CD4-positive, alpha-beta T cell treated with Interleukin-15 for 1 hour (primary cell): ENCODE data around the gene KY.

Source experiments
- DNase-seq: peaks from one replicate; pipeline ENCODE4 v3.0.0-alpha.2; 2020

KY gene

GRCh38 chr3:134667956-134668355 is 17.1 kb upstream of the KY start:
- DNase-seq = no peak

DNA sequence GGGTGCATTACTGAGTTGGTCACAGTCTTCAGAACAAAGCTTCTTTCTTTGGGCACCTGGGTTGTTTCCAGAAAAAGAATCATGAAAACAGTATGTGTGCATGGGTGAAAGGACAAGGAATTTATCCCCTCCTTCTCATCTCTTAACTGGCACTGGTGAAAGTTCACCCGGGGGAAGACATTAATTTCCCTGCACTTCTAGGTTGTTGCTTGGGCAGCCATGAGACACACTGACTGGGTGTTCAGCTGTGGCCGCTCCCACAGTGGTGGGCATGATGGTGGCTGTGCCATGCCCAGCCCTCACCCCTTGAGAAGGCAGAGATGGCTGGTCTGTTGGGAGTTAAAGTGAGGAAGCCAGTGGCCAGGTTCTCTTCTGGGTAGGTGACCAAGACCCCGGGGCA is 16.6 kb upstream of the KY start:
- DNase-seq = no peak

DNA sequence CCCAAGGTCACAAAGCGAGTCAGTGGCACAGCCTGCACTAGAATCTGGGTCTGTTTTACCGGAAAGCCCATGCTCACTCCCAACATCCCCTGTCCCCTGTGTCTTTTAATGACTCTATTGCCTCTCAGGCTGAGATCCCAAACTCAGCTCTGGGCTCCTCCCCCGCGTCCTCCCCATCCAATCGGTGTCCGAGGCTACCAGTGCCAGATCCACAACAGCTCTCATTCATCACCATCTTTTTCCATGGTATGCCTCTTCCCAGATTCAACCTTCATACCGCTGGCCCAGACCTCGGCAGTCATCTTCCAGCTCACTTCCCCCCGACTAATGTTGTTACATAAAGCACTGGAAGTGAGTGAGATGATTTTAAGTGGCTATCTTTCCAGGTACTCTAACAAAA is 16.1 kb upstream of the KY start:
- no peak for DNase-seq

GRCh38 chr3:134666466-134666865 is 15.6 kb upstream of the KY start:
- no peak for DNase-seq

DNA sequence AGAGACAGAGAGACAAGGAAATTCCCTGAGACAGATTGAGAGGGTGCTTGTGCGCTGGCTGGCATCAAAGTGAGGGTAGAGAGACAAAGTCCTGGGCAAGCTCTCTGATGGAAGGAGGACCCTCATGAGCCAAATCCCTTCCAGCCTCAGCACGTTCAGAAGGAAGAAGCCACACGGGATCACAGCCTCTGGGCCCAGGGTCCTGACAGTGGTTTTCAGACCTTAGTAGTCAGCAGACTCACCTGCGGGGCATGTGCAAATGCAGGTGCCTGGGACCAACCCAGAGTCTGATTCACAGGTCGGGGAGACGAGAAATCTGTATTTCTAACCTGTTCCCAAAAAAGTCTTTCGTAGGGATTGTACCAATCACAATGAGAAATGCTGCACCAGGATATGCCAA is 15.2 kb upstream of the KY start:
- no peak for DNase-seq

DNA sequence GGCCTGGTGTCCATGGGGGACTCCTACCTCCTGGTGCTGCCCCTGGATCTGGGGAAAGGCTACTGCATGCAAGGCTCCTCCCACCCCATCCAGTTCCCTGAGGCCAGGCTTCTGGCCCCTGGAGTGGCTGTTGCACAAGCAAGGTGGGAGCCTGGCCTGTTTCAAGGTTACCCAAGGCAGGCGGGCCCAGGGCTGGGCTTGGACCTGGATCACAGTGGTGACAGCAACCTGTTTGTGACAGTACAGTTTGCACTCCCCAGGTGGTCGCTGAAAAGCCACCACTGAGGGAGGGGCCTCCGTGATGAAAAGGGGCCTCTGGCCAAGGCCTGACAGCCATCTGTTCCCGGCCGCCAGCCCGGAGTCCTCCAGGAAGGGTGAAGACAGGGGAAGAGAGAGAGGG is 14.4 kb upstream of the KY start:
- no peak for DNase-seq

GRCh38 chr3:134663721-134664456 is 13.1 kb upstream of the KY start:
- no peak for DNase-seq

DNA sequence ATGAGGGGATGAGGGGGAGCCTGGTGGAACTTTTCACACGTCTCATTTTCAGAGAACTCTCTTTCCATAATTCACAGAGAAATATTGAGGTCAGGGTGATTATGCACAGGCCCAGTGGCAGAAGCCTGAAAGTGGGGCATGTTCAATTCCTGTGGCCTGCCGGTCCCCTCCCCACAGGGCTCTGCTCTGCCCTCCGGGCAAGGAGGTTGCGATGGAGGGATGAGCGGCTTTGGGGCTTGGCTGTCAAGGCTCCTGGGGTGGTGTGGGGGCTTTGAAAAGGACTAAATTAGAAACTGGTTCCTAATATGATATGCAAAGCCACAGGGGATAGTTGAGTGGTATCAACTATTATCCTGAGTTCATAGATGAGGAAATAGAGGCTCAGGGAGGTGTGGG is 9.2 kb upstream of the KY start:
- DNase-seq = no peak

- DNase-seq = no peak
Measured at GRCh38 chr3:134659391-134660045, 8.7 kb upstream of the KY start.

DNA sequence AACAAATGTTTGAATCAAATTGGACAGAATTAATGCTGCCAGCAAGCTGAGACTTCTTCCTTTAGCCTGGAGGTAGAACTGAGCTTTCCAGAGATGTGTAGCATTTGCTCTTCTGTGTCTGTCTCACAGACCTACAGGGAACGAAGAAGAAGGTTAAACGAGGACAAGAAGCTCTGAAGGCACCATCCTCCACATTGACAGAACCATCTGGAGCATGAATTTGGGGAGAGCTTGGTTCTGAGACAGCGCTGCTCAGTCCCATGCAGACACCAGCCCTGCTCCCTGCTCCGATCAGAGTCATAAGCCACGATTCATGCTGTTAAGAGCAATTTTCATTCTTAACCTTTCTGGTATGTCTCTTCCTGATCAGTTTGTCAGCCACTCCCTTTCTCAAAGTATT is 7.7 kb upstream of the KY start:
- no peak for DNase-seq

DNA sequence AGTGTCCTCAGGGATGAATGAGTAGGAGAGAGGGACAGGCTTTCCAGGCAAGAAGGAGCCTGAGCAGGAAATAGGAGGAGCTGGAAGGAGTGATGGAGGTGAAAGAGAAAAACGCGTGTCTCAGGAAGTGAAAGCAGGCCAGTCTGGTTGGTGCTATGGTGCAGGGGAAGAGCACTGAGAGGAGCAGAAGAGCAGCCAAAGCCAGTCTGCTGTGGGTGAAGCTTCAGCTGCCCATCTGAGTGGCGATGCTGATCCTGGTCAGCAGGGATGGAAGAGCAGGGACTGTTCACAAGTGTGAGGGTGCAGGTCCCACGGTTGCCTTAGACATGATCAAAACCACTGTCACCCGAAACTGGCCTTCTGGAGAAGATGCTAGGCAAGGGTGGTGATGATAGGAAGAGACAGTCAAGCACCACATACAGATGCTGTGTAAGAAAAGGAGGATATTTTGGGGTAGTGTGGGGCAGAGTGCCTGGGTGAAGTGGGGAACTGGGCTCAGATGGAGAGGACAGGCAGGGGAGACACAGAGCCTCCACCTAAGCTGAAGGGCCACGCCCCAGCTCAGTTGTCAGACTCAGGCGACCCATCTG is 5.5 kb upstream of the KY start:
- no peak for DNase-seq

- no peak for DNase-seq
Measured at GRCh38 chr3:134655706-134656105, 4.9 kb upstream of the KY start.

GRCh38 chr3:134654031-134654430 is 3.2 kb upstream of the KY start:
- DNase-seq = no peak

DNA sequence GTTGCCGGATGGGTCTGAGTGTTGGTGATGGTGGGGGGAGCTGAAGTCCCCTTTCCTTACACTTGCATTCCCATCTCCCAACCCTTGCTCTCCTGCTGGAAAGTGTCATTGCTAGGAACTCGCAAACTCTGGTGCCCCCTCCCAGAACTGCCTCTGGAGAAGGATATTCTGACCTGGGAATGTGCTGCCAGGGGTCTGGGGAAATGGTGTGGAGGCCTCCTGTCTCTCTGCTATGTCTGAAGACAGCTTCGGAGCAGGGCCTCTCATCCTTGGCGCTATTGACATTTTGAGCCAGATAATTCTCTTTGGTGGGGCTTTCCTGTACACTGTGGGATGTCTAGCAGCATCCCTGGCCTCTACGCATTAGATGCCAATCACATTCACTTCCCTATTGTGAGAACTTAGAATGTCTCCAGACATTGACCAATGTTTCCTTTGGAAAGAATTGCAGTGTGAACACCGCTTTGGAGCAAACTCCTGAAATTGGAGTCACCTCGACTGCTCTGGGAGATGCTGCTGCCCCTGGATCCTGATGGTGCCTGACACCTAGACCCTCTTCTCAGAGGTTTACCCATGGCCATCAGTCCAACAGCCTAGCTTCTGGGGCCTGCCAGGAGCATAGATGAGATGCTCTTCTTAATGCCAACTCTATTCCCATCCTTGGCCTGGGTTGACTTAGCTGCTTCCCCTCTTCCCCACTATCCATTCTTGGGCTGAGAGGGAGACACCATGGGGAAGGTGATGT is 2.2 kb upstream of the KY start:
- DNase-seq = no peak

- DNase-seq = no peak
Measured at GRCh38 chr3:134652409-134652831, 1.6 kb upstream of the KY start.

DNA sequence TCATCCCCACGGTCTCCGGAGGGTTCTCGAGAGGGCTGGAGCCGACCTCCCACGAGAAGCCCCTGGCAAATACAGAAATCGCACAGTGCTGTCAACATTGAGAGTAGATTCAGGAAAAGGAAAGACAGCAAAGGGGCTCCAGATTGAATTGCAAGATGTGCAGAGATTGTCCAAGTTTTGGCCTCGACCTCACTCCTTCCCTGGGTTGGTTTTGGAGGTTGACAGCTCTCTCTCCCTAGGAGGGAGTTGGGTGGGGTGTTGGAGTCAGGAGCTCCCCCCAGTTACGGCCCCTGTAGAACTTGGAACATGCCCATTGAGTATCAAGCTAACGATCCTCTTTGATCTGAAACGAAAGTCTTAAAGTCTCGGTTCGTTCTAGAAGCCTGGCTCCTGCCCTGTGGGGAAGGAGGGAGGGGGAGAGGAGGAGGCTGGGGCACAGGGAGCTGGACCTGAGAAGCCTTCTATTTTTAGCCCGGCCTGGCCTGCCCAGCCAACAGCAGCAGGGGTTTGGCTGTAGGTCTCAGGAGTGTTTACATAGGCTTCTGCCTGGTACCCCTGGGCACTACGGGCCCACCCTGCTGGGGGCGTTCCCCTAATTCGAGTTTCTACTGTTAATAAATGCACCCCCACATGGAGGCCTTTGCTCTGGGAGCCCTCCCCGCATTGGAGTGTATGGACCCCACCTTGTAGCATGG is 672 bp upstream of the KY start:
- DNase-seq = no peak

GRCh38 chr3:134649106-134649705 is 1.6 kb downstream of the KY start:
- no peak for DNase-seq

DNA sequence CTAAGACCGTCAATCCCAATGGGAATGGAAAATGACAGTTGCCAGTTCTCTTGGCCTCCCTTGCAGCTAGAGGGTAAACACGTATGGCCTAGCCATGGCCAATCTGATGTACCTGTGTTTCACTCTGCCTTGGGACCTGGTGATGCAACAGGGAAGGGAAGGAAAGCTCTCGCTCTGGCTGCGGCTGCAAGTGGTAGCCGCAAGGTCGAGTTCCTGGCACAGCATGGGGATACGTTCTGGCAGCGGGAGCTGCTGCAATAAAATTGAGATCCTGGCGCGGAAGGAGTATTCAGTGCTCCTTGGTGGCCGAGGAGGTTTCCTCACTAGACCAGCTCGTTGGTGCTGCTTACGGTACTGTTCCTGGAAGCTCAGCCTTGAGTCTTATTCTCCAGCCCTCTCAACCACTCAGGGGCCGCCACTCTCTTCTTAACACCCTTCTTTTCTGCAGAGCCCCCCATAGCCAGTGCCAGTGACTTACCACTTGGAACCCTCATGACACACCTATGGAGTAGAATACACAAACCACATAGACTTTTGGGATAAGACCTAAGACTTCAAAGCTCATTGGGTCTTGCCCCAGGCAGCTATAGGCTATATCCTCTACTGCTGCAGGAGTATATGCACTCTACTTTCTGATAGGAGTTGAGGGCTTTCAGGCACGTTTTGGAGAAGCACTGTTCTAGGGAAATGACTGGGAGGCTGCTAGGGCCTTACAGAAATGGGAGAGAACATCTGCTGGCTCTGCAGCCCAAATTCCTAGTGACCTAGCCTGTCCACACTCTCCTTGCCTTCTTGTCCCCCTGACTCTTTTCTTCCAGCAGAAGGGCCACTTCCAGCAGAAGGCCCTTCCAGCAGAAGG is 2.7 kb downstream of the KY start:
- no peak for DNase-seq

- no peak for DNase-seq
Measured at GRCh38 chr3:134646086-134646485, 4.7 kb downstream of the KY start.

GRCh38 chr3:134645515-134645914 is 5.3 kb downstream of the KY start:
- no peak for DNase-seq

- no peak for DNase-seq
Measured at GRCh38 chr3:134644731-134645514, 5.9 kb downstream of the KY start.
